Measurements from ENCODE around the gene LRRC75A. TPM values are rescaled to one million over a fixed set of nuclear protein-coding genes. Genes with fewer than 3 reads are reported as not detected.

Gene LRRC75A
- total and polyA plus RNA-seq, 7 experiments from 2014 or later, result 0.92 to 5.2 (median 3.3) TPM

- Mint-ChIP-seq H3K27me3 (no peaks in the 10 kb centered on the region), H3K4me1 (peaks cover 6 to 17% (median 9%) of the 10 kb centered on the region in 7 donors), H3K9me3 (no peaks in the 10 kb centered on the region), H3K36me3 (peaks cover 0 to 14% (median 4%) of the 10 kb centered on the region in 5 donors), H3K27ac (no peak overlapping the region), H3K4me3 (no peak overlapping the region)
- intact Hi-C loops (cut with micrococcal nuclease), result loop anchor here in 1 of 2 donors (10.0 kb wide), 1 partner anchor 851 kb away; the partner anchor contains the start of gene COPS3
- no peak overlapping the region for H3K4me3 ChIP-seq (ENCODE audit: low read length)
- H3K27me3 ChIP-seq (ENCODE audit: control insufficient read depth in 2 of 2, insufficient read depth in 2 of 2, low read length in 2 of 2), result no peaks in the 10 kb centered on the region
- ChIA-PET CTCF (interaction anchor here (1.0 kb wide), 1 partner anchor 70 kb away, joined by 3 read pairs; no protein-coding TSS in a partner anchor), POLR2A (interaction anchor here (0.6 kb wide), 1 partner anchor 17 kb away, joined by 3 read pairs; no protein-coding TSS in a partner anchor)
- H3K36me3 ChIP-seq (ENCODE audit: control insufficient read depth in 2 of 3, insufficient read depth in 3 of 3, low read length in 3 of 3), result peaks cover 0 to 39% (median 0%) of the 10 kb centered on the region in 3 experiments
- DNase-seq, result no peak
- no peak overlapping the region for H3K27ac ChIP-seq (ENCODE audit: low read depth, low read length)
- H3K4me1 ChIP-seq (ENCODE audit: control insufficient read depth in 2 of 2, insufficient read depth in 2 of 2, low read length in 2 of 2), result peaks cover 5% of the 10 kb centered on the region in 2 donors
- H3K9me3 ChIP-seq (ENCODE audit: control insufficient read depth in 2 of 3, low read length in 3 of 3), result no peaks in the 10 kb centered on the region
- ATAC-seq, result no peak
Measured at GRCh38 chr17:16433514-16433913, 58.5 kb downstream of the LRRC75A start.

DNA sequence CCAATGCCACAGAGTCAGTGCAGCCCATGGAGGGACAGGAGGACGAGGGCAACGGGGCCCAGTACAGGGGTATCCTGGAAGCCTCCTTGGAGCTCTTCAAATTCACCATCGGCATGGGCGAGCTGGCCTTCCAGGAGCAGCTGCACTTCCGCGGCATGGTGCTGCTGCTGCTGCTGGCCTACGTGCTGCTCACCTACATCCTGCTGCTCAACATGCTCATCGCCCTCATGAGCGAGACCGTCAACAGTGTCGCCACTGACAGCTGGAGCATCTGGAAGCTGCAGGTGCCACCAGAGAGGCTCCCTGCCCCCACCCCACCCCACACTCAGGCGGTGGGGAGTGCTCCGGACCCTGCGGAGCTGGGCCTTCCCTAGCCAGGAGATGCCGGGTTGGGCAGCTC, 60.0 kb downstream of the LRRC75A start:
- no peak overlapping the region for H3K27ac Mint-ChIP-seq
- peaks cover 0 to 50% (median 12%) of the 10 kb centered on the region in 3 experiments for H3K36me3 ChIP-seq (ENCODE audit: control insufficient read depth in 2 of 3, insufficient read depth in 3 of 3, low read length in 3 of 3)
- ChIA-PET CTCF (interaction anchor here (1.8 kb wide), 1 partner anchor 21 kb away, joined by 4 read pairs; no protein-coding TSS in a partner anchor), POLR2A (no interaction called here)
- no peaks in the 10 kb centered on the region for H3K4me1 ChIP-seq (ENCODE audit: control insufficient read depth in 2 of 2, insufficient read depth in 2 of 2, low read length in 2 of 2)
- no peaks in the 10 kb centered on the region for H3K27me3 Mint-ChIP-seq
- H3K4me1 Mint-ChIP-seq, result peaks cover 0 to 11% (median 6%) of the 10 kb centered on the region in 7 donors
- no peaks in the 10 kb centered on the region for H3K27me3 ChIP-seq (ENCODE audit: control insufficient read depth in 2 of 2, insufficient read depth in 2 of 2, low read length in 2 of 2)
- H3K27ac ChIP-seq (ENCODE audit: low read depth, low read length), result no peak overlapping the region
- no peak overlapping the region for H3K4me3 ChIP-seq (ENCODE audit: low read length)
- no peak overlapping the region for H3K4me3 Mint-ChIP-seq
- intact Hi-C loops (cut with micrococcal nuclease), result loop anchor here in 1 of 2 donors (10.0 kb wide), 1 partner anchor 853 kb away; the partner anchor contains the start of gene COPS3
- no peaks in the 10 kb centered on the region for H3K9me3 ChIP-seq (ENCODE audit: control insufficient read depth in 2 of 3, low read length in 3 of 3)
- ATAC-seq (no peak), DNase-seq (no peak)
- H3K9me3 Mint-ChIP-seq, result no peaks in the 10 kb centered on the region
- peaks cover 0 to 14% (median 4%) of the 10 kb centered on the region in 5 donors for H3K36me3 Mint-ChIP-seq

DNA sequence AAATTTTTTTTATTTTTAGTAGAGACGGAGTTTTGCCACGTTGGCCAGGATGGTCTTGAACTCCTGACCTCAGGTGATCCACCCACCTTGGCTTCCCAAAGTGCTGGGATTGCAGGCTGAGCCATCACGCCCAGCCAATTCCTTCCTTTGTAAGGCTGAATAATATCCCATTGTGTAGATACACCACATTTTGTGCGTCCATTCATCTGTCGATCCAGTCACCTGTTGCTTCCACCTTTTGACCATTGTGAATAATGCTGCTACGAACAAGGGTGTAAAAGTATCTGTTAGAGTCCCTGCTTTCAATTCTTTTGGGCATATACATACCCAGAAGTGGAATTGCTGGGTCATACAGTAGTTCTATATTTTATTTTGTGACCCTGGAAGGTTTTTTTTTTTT, 61.3 kb downstream of the LRRC75A start:
- Histone ChIP-seq H3K27ac (ENCODE audit: low read depth, low read length) (no peak overlapping the region), H3K4me1 (ENCODE audit: control insufficient read depth in 2 of 2, insufficient read depth in 2 of 2, low read length in 2 of 2) (no peaks in the 10 kb centered on the region), H3K36me3 (ENCODE audit: control insufficient read depth in 2 of 3, insufficient read depth in 3 of 3, low read length in 3 of 3) (peaks cover 9 to 62% (median 20%) of the 10 kb centered on the region in 3 experiments), H3K27me3 (ENCODE audit: control insufficient read depth in 2 of 2, insufficient read depth in 2 of 2, low read length in 2 of 2) (no peaks in the 10 kb centered on the region), H3K9me3 (ENCODE audit: control insufficient read depth in 2 of 3, low read length in 3 of 3) (no peaks in the 10 kb centered on the region), H3K4me3 (ENCODE audit: low read length) (no peak overlapping the region)
- H3K27ac Mint-ChIP-seq, result peak overlapping the region in 3 of 9 donors; percentile 29 to 61 (median 38)
- no peak overlapping the region for H3K4me3 Mint-ChIP-seq
- H3K4me1 Mint-ChIP-seq, result peaks cover 0 to 9% (median 4%) of the 10 kb centered on the region in 7 donors
- no peak for ATAC-seq
- peaks cover 0 to 22% (median 8%) of the 10 kb centered on the region in 5 donors for H3K36me3 Mint-ChIP-seq
- intact Hi-C loops (cut with micrococcal nuclease), result loop anchor here in 1 of 2 donors (10.0 kb wide), 1 partner anchor 854 kb away; the partner anchor contains the start of gene COPS3
- DNase-seq, result no peak
- CTCF ChIA-PET, result no interaction called here
- POLR2A ChIA-PET, result no interaction called here
- no peaks in the 10 kb centered on the region for H3K9me3 Mint-ChIP-seq
- H3K27me3 Mint-ChIP-seq, result no peaks in the 10 kb centered on the region

- ChIA-PET CTCF (no interaction called here), POLR2A (interaction anchor here (0.8 kb wide), 2 partner anchors 9 to 1301 kb away, joined by 3 read pairs; no protein-coding TSS in a partner anchor)
- no peaks in the 10 kb centered on the region for H3K9me3 Mint-ChIP-seq
- peaks cover 0 to 22% (median 8%) of the 10 kb centered on the region in 5 donors for H3K36me3 Mint-ChIP-seq
- no peaks in the 10 kb centered on the region for H3K27me3 ChIP-seq (ENCODE audit: control insufficient read depth in 2 of 2, insufficient read depth in 2 of 2, low read length in 2 of 2)
- H3K9me3 ChIP-seq (ENCODE audit: control insufficient read depth in 2 of 3, low read length in 3 of 3), result no peaks in the 10 kb centered on the region
- H3K27ac ChIP-seq (ENCODE audit: low read depth, low read length), result no peak overlapping the region
- H3K4me3 Mint-ChIP-seq, result no peak overlapping the region
- DNase-seq (no peak), ATAC-seq (no peak)
- no peak overlapping the region for H3K4me3 ChIP-seq (ENCODE audit: low read length)
- peaks cover 9 to 67% (median 24%) of the 10 kb centered on the region in 3 experiments for H3K36me3 ChIP-seq (ENCODE audit: control insufficient read depth in 2 of 3, insufficient read depth in 3 of 3, low read length in 3 of 3)
- H3K4me1 Mint-ChIP-seq, result peaks cover 0 to 8% (median 0%) of the 10 kb centered on the region in 7 donors
- peak overlapping the region in 3 of 9 donors; percentile 18 to 39 (median 20) for H3K27ac Mint-ChIP-seq
- intact Hi-C loops (cut with micrococcal nuclease), result no loop called here
- no peaks in the 10 kb centered on the region for H3K27me3 Mint-ChIP-seq
- no peaks in the 10 kb centered on the region for H3K4me1 ChIP-seq (ENCODE audit: control insufficient read depth in 2 of 2, insufficient read depth in 2 of 2, low read length in 2 of 2)
Measured at GRCh38 chr17:16429083-16429482, 62.9 kb downstream of the LRRC75A start.

DNA sequence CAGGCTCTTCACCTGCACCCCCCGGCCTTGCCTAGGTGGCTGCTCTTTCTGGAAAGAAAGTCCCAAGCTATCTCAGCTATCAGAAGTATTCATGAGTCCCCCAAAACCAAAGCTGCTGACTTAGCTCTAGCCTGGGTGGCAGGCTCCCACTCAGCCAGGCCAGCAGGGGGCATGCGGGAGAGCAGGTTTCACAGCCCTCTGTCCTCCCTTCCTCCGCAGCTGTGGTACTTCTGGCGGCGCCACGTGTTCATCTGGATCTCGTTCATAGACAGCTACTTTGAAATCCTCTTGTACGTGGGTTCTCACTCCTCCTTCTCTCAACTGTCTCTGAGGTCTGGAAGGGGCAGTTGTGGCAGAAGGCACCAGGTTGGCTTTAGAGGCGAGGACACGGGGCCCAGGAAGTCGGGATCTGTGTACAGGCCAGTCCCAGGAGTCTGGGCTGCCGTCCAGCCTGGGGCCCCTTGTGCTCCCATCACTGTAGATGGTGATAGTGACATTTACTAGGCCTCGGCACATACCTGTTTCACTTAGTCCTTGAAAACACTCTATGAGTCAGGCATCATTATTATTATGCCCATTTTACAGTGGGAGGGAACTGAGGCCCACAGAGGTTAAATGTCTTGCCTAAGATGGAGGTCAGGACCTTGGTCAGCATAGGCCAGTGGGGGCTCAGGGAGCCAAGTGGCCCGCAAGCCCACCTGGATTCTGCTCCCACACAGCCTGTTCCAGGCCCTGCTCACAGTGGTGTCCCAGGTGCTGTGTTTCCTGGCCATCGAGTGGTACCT, 63.7 kb downstream of the LRRC75A start:
- Histone ChIP-seq H3K27ac (ENCODE audit: low read depth, low read length) (peak overlapping the region; percentile 18), H3K4me3 (ENCODE audit: low read length) (no peak overlapping the region), H3K36me3 (ENCODE audit: control insufficient read depth in 2 of 3, insufficient read depth in 3 of 3, low read length in 3 of 3) (peaks cover 11 to 66% (median 24%) of the 10 kb centered on the region in 3 experiments), H3K27me3 (ENCODE audit: control insufficient read depth in 2 of 2, insufficient read depth in 2 of 2, low read length in 2 of 2) (no peaks in the 10 kb centered on the region), H3K9me3 (ENCODE audit: control insufficient read depth in 2 of 3, low read length in 3 of 3) (no peaks in the 10 kb centered on the region), H3K4me1 (ENCODE audit: control insufficient read depth in 2 of 2, insufficient read depth in 2 of 2, low read length in 2 of 2) (no peaks in the 10 kb centered on the region)
- DNase-seq (peak in 5 of 9 donors; percentile 30 to 38 (median 34)), ATAC-seq (peak; percentile 76)
- CTCF ChIA-PET, result interaction anchor here (1.3 to 2.3 kb wide), 3 partner anchors 10 to 93 kb away, joined by 3 to 6 read pairs (median 5); no protein-coding TSS in a partner anchor
- intact Hi-C loops (cut with micrococcal nuclease), result loop anchor here in 1 of 2 donors (1.0 kb wide), 1 partner anchor 93 kb away; no protein-coding TSS in a partner anchor
- no peak overlapping the region for H3K4me3 Mint-ChIP-seq
- H3K27me3 Mint-ChIP-seq, result no peaks in the 10 kb centered on the region
- H3K36me3 Mint-ChIP-seq, result peaks cover 0 to 22% (median 8%) of the 10 kb centered on the region in 5 donors
- peaks cover 0 to 8% (median 0%) of the 10 kb centered on the region in 7 donors for H3K4me1 Mint-ChIP-seq
- no peaks in the 10 kb centered on the region for H3K9me3 Mint-ChIP-seq
- peak overlapping the region in 2 of 9 donors; percentile 36 to 67 for H3K27ac Mint-ChIP-seq
- POLR2A ChIA-PET, result interaction anchor here (0.8 to 1.2 kb wide), 2 partner anchors 10 kb away, joined by 3 to 4 read pairs; no protein-coding TSS in a partner anchor

- no peaks in the 10 kb centered on the region for H3K9me3 Mint-ChIP-seq
- POLR2A ChIA-PET, result interaction anchor here (1.2 kb wide), 1 partner anchor 11 kb away, joined by 4 read pairs; no protein-coding TSS in a partner anchor
- H3K36me3 Mint-ChIP-seq, result peaks cover 0 to 26% (median 8%) of the 10 kb centered on the region in 5 donors
- intact Hi-C loops (cut with micrococcal nuclease), result no loop called here
- no peak for DNase-seq
- Histone ChIP-seq H3K27ac (ENCODE audit: low read depth, low read length) (no peak overlapping the region), H3K27me3 (ENCODE audit: control insufficient read depth in 2 of 2, insufficient read depth in 2 of 2, low read length in 2 of 2) (no peaks in the 10 kb centered on the region), H3K9me3 (ENCODE audit: control insufficient read depth in 2 of 3, low read length in 3 of 3) (no peaks in the 10 kb centered on the region), H3K4me3 (ENCODE audit: low read length) (no peak overlapping the region), H3K4me1 (ENCODE audit: control insufficient read depth in 2 of 2, insufficient read depth in 2 of 2, low read length in 2 of 2) (no peaks in the 10 kb centered on the region), H3K36me3 (ENCODE audit: control insufficient read depth in 2 of 3, insufficient read depth in 3 of 3, low read length in 3 of 3) (peaks cover 22 to 66% (median 24%) of the 10 kb centered on the region in 3 experiments)
- CTCF ChIA-PET, result interaction anchor here (0.5 to 2.3 kb wide), 3 partner anchors 9 to 49 kb away, joined by 3 to 5 read pairs (median 4); no protein-coding TSS in a partner anchor
- H3K4me3 Mint-ChIP-seq, result no peak overlapping the region
- H3K27me3 Mint-ChIP-seq, result no peaks in the 10 kb centered on the region
- H3K27ac Mint-ChIP-seq, result peak overlapping the region in 1 of 9 donors; percentile 15
- no peak for ATAC-seq
- H3K4me1 Mint-ChIP-seq, result peaks cover 0 to 8% (median 3%) of the 10 kb centered on the region in 7 donors
Measured at GRCh38 chr17:16427020-16427419, 65.0 kb downstream of the LRRC75A start.
